Hematopoietic multipotent progenitor cell treated with erythropoietin and hydrocortisone succinate and interleukin-3 and kit ligand, for 6 days (in vitro differentiated cells): Measurements from ENCODE around the gene ZFYVE28.

Experiments
- DNase-seq: peaks from one replicate; pipeline ENCODE4 v3.0.0-alpha.2; 2015

Gene ZFYVE28

DNA sequence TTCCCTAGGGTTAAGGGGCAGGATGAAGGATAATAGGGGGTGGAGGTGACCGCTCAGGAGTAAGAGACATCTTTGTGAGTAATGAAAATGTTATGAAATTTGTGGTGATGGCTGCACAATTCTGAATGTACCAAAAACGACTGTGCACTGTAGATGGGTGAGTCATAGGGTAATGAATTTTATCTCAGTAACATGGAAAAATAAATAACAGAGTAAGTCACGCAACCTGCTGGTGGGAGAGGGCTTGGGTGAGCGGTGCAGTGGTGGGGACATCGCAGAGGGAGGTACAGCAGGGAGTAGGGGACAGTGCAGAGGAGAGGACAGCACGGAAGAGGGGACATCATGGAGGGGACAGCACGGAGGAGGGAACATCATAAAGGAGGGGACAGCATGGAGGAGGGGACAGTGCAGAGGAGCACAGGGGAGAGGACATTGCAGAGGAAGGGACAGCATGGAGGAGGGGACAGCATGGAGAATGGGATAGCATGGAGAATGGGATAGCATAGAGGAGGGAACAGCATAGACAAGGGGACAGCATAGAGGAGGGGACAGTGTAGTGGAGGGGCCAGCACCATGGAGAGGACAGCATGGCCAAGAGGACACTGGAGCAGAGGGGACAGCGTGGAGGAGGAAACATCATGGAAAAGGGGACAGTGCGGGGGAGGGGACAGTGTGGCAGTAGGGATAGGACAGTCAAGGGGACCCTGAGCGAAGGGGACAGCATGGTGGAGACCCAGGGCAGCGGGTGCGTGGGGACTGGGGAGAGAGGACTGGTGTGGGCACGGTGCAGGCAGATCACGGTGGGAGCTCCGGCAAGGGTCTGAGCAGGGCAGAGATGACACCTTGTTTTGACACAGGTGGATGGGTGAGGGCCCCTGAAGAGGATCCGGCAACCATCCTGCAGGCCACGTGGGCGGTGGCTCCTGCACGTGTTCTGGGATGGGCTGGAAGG, 88.1 kb downstream of the ZFYVE28 start:
- no peak for DNase-seq

DNA sequence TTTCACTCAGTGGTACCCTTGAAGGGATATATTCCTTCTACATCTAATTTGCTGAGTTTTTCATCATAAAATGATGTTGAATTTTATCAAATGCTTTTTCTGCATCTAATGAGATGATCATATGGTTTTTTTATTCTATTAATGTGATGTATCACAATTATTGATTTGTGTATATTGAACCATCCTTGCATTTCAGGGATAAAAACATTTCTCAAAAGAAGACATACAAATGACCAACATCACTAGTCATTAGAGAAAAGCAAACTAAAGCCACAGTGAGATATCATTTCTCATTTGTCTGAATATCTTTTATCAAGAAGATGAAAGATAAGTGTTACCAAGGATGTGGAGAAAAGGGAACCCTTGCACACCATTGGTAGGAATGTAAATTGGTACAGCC, 90.9 kb downstream of the ZFYVE28 start:
- no peak for DNase-seq

GRCh38 chr4:2324891-2325290, 93.6 kb downstream of the ZFYVE28 start:
- no peak for DNase-seq

- no peak for DNase-seq
Measured at GRCh38 chr4:2322841-2323240, 95.6 kb downstream of the ZFYVE28 start.

DNA sequence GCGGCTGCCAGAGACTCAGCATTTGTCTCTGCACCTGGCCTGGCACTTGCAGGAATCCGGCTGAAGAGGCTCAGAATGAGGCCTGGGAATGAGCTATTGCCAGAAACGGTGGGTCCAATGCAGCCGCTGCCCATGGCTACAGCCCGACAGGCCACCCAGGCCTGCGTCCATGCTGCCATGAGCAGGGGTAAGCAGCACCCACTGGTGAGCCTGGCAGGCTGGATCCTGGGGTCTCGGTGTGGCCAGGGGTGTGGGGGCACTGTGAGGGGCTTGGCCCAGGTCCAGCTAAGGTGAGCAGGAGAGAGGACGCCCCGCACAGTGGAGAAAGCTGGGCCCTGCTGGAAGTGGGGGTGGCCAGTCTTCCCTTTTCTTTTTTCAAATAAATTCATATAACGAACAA, 96.2 kb downstream of the ZFYVE28 start:
- no peak for DNase-seq

DNA sequence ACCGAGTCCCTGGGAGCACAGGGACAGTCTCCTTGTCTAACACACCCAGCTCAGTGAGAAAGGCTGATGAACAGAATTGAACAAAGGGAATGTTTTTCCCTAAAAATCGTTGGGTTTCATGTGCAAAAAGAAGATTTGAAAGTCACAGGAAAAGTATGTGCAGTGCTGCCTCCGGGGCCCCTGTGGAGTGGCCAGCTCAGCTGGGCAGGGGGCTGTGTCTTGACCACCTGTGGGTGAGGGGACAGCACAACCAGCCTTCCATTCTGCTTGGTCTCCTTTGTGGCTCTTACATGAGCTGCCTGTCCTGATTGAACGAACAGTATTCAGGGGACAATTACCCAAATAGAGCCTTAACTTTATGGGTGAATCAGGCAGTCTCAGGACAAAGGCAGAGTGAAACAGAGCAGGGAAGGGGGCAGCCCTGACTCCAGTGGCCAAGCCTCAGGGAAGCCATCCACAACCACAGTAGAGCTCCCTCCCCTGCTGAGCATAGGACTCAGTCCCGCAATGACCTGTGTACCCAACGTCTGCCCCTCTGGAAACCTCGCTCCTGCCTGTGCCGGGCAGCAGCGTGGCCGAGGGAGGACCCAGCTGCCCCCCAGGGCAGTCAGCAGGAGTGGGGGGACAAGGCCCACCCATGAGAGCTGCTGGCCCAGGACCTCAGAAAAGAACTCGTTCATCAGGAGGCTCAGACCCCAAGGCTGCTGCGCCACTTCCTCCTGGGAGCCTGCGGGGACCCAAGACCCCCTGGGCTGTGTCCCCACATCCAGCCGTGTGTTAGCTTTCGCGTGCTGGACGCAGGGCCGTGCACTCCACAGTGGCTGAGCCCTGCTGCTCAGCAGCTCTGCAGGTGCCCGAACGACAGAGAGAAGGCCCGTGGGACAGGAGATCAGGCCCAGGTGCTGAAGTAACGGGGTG, 96.9 kb downstream of the ZFYVE28 start:
- no peak for DNase-seq

DNA sequence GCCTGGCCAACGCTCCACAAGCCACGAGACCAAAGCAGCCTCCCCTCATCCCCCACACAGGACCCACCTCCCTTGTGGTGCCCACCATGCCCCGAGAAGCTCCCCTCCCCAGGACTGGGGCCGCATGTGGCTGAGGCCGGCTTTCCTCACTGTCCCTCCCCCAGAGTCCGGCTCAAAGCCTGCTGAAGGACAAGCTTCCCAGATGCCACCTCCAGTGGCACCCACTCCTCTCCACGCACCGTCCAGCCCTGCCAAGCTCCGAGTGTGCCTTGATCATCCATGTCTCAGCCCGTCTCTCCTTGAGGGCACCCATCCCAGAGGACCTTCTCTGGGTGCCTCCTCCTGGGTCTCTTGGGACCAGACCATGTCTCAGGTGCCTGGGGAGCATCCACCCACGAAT, 97.7 kb downstream of the ZFYVE28 start:
- DNase-seq, result no peak

- no peak for DNase-seq
Measured at GRCh38 chr4:2320152-2320551, 98.3 kb downstream of the ZFYVE28 start.

DNA sequence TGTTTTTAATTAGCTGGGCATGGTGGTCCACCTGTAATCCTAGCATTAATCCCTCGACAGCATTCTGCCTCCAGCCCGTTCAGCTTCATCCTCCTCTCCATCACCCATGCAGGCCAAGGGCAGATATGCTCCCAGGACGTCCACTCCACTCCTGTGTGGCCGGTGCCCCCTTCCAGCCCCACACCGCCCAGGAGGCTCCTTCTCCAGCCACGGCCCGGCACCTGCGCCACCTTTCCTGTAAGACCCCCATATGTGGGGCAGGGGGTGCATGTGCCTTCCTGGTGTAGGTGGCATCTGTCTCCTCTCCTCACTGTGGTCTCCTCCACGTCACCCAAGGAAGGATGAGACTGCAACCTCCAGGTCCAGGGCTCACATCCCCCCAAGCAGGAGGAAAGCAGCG, 99.6 kb downstream of the ZFYVE28 start:
- DNase-seq, result no peak

DNA sequence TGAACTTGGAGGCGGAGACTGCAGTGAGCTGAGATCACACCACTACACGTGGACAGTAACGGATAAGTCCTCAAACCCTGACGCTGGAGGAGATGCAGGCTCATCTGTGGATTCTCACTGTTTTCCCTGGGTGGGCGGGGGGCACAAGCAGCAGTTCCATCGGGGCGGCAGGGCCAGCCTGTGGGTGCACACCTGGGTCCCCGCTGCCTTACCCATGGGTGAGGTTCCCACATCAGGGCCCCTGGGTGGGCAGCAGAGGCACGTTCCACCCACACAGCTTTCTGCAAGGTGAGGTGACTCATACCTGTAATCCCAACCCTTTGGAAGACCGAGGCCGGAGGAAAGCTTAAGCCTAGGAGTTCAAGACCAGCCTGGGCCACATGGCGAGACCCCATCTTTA, 100.0 kb downstream of the ZFYVE28 start:
- no peak for DNase-seq

- no peak for DNase-seq
Measured at GRCh38 chr4:2313366-2313765, 105.1 kb downstream of the ZFYVE28 start.

DNA sequence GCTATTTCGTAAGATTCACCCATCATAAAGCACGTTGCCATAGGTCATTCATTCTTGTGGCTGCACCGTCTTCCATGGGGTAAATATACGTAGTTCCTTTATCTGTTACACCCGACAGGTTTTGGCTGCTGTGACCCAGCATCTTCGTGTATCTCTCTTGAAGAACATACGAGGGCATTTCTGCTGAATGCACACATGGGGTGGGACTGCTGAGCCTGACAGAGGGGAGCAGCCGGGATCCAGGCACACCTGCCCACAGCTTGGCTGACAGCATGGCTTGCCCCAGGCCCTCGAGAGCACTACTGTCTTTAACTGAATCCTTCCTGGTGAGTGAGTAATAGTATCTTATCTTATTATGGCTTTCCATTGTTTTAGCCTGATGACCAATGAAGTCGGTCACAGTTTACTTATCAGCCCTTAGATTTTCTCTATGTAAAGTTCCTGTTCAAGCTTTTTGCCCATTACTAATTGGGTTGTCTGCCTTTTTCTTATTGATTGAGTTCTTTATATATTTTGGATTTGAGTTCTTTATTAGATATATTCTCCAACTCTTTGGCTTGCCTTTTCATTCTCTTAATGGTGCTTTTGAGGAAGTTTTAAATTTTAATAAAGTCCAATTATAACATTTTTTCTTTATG, 111.6 kb downstream of the ZFYVE28 start:
- DNase-seq, result no peak

GRCh38 chr4:2305766-2306501, 112.5 kb downstream of the ZFYVE28 start:
- no peak for DNase-seq

DNA sequence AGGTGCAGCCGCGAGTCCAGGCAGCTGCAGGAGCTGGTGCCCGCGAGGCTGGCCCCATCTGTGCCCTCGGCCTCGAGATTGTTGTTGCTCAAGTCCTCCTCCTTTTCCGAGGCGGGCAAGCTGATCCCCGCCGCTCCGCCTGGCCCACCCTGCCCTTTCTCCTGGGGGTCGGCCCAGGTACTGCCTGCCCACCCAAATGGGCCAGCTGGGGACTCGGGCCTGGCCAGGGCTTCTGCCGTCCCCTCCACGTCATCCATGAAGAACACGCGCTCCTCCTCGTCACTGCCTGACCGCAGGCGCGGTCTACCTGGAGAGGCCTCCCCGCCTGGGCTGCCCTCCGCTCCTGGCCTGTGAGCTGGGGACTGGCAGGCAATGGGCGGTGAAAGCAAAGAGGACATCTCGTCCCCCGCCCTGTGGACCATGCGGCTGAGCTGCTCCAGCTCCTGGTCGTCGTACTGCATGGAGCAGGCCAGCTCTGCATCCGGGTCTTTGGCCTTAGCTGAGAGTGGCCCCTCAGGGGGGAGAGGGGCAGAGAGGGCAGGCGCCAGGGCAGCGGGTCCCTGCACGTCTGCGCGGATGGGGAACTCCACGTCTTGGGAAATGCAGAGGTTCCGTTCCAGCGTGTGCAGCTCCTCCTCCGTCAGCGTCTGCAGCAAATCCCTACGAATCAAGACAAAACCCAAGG, 113.4 kb downstream of the ZFYVE28 start:
- no peak for DNase-seq

- DNase-seq, result no peak
Measured at GRCh38 chr4:2304321-2304876, 114.0 kb downstream of the ZFYVE28 start.

- no peak for DNase-seq
Measured at GRCh38 chr4:2303686-2304320, 114.6 kb downstream of the ZFYVE28 start.

- no peak for DNase-seq
Measured at GRCh38 chr4:2303121-2303685, 115.2 kb downstream of the ZFYVE28 start.

DNA sequence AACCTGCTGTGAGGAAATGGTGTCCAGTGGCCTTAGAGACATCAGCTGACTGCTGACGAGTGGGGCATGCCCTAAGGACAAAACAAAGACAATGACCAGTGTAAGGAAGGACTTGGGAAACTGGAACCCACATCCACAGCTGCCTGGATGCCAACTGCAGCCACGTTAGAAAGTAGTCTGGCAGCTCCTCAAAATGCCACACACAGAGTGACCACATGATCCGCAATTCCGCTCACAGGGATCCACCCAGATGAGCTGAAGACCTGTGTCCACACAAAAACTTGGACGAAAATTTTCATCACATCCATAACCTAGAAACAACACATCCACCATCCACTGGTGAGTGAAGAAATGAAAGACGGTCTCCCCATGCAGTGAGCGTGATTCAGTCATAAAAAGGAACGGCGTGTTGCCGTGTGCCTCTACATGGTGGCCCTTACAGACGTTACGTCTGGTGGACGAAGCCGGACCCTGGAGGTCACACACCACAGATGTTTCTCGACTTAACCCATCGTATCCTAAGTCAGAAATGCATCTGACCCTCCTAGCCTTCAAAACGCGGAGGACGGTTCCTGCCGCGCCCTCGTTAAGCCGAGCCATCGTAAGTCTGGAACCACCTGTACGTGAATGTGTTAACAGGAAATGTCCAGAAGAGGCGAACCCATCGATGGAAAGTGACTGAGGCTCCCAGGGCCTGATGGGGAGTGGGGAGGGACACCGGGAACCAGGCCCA, 115.9 kb downstream of the ZFYVE28 start:
- DNase-seq, result no peak

DNA sequence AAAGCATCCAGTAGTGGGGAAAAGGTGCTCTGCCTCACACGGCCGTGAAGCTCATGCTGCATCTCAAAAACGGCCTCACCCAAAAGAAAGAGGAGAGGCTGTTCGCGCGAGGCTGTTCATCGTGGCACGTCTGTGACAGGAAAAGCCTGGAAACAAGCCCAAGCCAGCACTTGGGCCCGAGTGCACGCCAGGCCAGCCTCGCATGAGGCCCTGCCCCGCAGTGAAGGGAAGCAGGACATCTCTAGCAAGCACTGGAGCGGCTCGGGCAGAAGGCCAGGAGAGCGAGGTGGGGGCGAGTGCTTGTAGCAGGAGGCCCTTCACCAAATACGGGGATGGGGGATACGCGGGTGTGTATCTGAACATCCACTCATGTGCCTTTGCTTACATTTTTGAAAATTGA, 116.6 kb downstream of the ZFYVE28 start:
- DNase-seq, result no peak

GRCh38 chr4:2301225-2301642, 117.2 kb downstream of the ZFYVE28 start:
- DNase-seq, result no peak
